Astrocyte (in vitro differentiated cells and primary cell): Measurements from ENCODE around the gene FER. TPM values are rescaled to one million over a fixed set of nuclear protein-coding genes. Genes with fewer than 3 reads are reported as not detected.

Experiments used
- DNase-seq: peaks from one replicate; pipeline ENCODE4 v3.0.0-alpha.2; 2010; ENCODE audit warnings: low read depth
- FAIRE-seq: peaks from 2 replicates; lab custom pipeline; 2011; peaks lifted over from hg19 to GRCh38; lab: Jason Lieb, UNC
- H2AFZ ChIP-seq: 2 replicates; pipeline ENCODE4 v1.6.0; 2012; ENCODE audit warnings: low read depth, low read length, inconsistent platforms
- H3K27ac ChIP-seq: 2 replicates; pipeline ENCODE4 v1.5.1; 2011; ENCODE audit warnings: low read depth, low read length, inconsistent platforms
- H3K27me3 ChIP-seq: 2 replicates; pipeline ENCODE4 v1.6.0; 2011; ENCODE audit warnings: low read length, inconsistent platforms; ENCODE audit not compliant: insufficient read depth
- H3K36me3 ChIP-seq: 2 replicates; pipeline ENCODE4 v1.5.1; 2011; ENCODE audit warnings: low read length, inconsistent platforms; ENCODE audit not compliant: insufficient read depth
- H3K4me1 ChIP-seq: 2 replicates; pipeline ENCODE4 v1.5.1; 2011; ENCODE audit warnings: low read length, inconsistent platforms; ENCODE audit not compliant: insufficient read depth
- H3K4me2 ChIP-seq: 2 replicates; pipeline ENCODE4 v1.6.0; 2012; ENCODE audit warnings: low read length, inconsistent platforms
- H3K4me3 ChIP-seq: 2 replicates; pipeline ENCODE4 v1.5.1; 2011; ENCODE audit warnings: low read depth, mild to moderate bottlenecking, low read length, inconsistent platforms; ENCODE audit not compliant: insufficient read depth
- H3K79me2 ChIP-seq: 2 replicates; pipeline ENCODE4 v1.6.0; 2012; ENCODE audit warnings: mild to moderate bottlenecking, low read length, inconsistent platforms; ENCODE audit not compliant: insufficient read depth
- H3K9ac ChIP-seq: 2 replicates; pipeline ENCODE4 v1.6.0; 2012; ENCODE audit warnings: mild to moderate bottlenecking, low read length, inconsistent platforms
- H3K9me3 ChIP-seq: 2 replicates; pipeline ENCODE4 v1.5.1; 2012; ENCODE audit warnings: low read depth, mild to moderate bottlenecking, low read length, inconsistent platforms; ENCODE audit not compliant: insufficient read depth
- H4K20me1 ChIP-seq: 2 replicates; pipeline ENCODE4 v1.6.0; 2012; ENCODE audit warnings: low read length, inconsistent platforms; ENCODE audit not compliant: insufficient read depth
- H3K27ac Mint-ChIP-seq: one replicate; pipeline ENCODE4 v1.8.0; 2021; ENCODE audit warnings: mild to moderate bottlenecking, mixed read lengths; ENCODE audit not compliant: unreplicated experiment
- H3K27me3 Mint-ChIP-seq: one replicate; pipeline ENCODE4 v1.8.0; 2021; ENCODE audit warnings: low read depth, mixed read lengths; ENCODE audit not compliant: unreplicated experiment
- H3K36me3 Mint-ChIP-seq: one replicate; pipeline ENCODE4 v1.8.0; 2021; ENCODE audit warnings: low read depth, mixed read lengths; ENCODE audit not compliant: unreplicated experiment
- H3K4me1 Mint-ChIP-seq: one replicate; pipeline ENCODE4 v1.8.0; 2021; ENCODE audit warnings: low read depth, mixed read lengths; ENCODE audit not compliant: unreplicated experiment
- H3K4me3 Mint-ChIP-seq: one replicate; pipeline ENCODE4 v1.8.0; 2021; ENCODE audit warnings: mild to moderate bottlenecking, moderate library complexity, mixed read lengths; ENCODE audit not compliant: unreplicated experiment
- H3K9me3 Mint-ChIP-seq: one replicate; pipeline ENCODE4 v1.8.0; 2021; ENCODE audit warnings: mild to moderate bottlenecking, mixed read lengths; ENCODE audit not compliant: unreplicated experiment
- EZH2 ChIP-seq: IDR thresholded peaks from 2 replicates; pipeline ENCODE4 v1.6.1; 2012; ENCODE audit warnings: mild to moderate bottlenecking, low read length, inconsistent platforms; ENCODE audit not compliant: insufficient read depth
- total RNA-seq: library from RNA; stranded (reverse); gene quantifications from 2 replicates; pipeline ENCODE4 v1.2.1, GENCODE V29; 2021
- TF ChIP-seq, protein P1 (sequence below): IDR thresholded peaks from 2 replicates; pipeline ENCODE4 v1.5.1; 2011; ENCODE audit warnings: low read depth, mild to moderate bottlenecking, inconsistent platforms, low read length, moderate library complexity; ENCODE audit not compliant: insufficient read depth

Gene FER
- total RNA-seq, 1 donor from 2014 or later: 21.6 TPM

DNA sequence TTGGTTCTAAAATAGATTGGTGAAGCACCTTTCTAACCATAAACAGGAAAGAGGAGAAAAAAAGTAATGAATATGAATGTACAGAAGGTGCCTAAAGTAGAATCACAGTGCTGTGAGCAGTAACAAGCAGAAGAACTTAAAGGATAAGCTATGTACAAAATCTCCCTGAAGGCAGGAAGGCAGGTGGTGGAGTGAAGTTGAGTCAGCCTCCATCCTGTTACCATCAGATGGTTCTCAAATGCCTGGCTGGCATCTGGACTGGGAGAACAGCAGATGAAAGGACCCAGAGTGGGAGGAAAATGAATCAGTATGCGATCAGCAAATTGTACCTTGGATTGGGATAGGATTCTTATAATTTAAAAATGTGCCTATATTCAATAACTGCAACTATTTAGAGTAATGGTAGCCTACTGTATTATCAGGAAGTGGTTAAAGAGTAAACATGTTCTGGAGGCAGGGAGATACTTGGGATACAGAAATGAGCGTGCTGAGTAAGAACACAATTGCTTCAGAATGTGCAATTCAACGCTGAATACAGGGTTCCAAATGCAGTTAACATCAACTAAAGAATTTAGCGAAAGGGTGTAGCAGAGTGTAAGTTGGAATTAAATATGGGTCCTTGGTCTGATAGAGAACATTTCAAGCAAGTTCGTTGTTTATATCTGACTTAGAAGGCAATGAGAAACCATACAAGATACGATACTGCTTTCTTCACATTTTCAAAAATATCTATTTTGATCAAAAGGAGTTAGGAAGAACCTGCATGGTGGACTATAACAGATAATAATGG is 21.1 kb upstream of the FER start:
- no peaks in the 10 kb centered on the region for H4K20me1 ChIP-seq
- Mint-ChIP-seq H3K36me3 (no peaks in the 10 kb centered on the region), H3K4me3 (peak overlapping the region; percentile 91), H3K27ac (no peak overlapping the region), H3K4me1 (peaks cover 4% of the 10 kb centered on the region), H3K9me3 (peaks cover 1% of the 10 kb centered on the region), H3K27me3 (no peaks in the 10 kb centered on the region)
- H3K36me3 ChIP-seq: no peaks in the 10 kb centered on the region
- DNase-seq (no peak), FAIRE-seq (no peak)
- no peaks in the 10 kb centered on the region for H3K27me3 ChIP-seq
- H3K9me3 ChIP-seq: no peaks in the 10 kb centered on the region
- no peaks in the 10 kb centered on the region for H3K79me2 ChIP-seq
- H3K4me1 ChIP-seq: peaks cover 3% of the 10 kb centered on the region
- H3K4me3 ChIP-seq: no peak overlapping the region
- H2AFZ ChIP-seq: no peak overlapping the region
- H3K4me2 ChIP-seq: peak overlapping the region; percentile 92
- TF ChIP-seq, protein P1, sequence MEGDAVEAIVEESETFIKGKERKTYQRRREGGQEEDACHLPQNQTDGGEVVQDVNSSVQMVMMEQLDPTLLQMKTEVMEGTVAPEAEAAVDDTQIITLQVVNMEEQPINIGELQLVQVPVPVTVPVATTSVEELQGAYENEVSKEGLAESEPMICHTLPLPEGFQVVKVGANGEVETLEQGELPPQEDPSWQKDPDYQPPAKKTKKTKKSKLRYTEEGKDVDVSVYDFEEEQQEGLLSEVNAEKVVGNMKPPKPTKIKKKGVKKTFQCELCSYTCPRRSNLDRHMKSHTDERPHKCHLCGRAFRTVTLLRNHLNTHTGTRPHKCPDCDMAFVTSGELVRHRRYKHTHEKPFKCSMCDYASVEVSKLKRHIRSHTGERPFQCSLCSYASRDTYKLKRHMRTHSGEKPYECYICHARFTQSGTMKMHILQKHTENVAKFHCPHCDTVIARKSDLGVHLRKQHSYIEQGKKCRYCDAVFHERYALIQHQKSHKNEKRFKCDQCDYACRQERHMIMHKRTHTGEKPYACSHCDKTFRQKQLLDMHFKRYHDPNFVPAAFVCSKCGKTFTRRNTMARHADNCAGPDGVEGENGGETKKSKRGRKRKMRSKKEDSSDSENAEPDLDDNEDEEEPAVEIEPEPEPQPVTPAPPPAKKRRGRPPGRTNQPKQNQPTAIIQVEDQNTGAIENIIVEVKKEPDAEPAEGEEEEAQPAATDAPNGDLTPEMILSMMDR: no peak
- no peak for TF ChIP-seq EZH2
- no peak overlapping the region for H3K27ac ChIP-seq
- H3K9ac ChIP-seq: no peak overlapping the region

DNA sequence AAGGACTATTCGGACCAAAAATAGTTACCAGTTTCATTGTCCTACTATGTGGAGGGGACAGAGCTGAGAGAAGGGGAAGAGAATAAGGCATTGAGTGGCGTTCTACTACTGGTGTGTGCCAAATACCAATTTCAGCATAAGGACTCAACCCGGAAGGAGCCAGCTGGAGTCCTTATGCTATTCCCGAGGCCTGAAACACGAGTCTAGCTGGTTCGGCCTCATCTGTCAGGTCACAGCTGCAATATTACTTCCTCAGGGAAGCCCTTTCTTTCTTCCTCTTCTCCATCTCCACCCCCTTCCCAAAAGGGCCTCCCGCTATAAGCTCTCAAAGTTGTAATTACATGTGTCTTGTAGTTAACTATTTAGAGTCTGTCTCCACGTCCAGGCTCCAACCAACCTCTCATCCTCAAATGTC is 20.5 kb upstream of the FER start:
- Histone ChIP-seq H3K4me1 (peaks cover 3% of the 10 kb centered on the region), H3K9ac (peak overlapping the region; percentile 89), H3K4me2 (peak overlapping the region; percentile 92), H2AFZ (peak overlapping the region; percentile 95), H3K27me3 (no peaks in the 10 kb centered on the region), H4K20me1 (no peaks in the 10 kb centered on the region), H3K27ac (peak overlapping the region; percentile 84), H3K36me3 (no peaks in the 10 kb centered on the region), H3K4me3 (peak overlapping the region; percentile 73), H3K9me3 (no peaks in the 10 kb centered on the region), H3K79me2 (no peaks in the 10 kb centered on the region)
- Mint-ChIP-seq H3K27me3 (no peaks in the 10 kb centered on the region), H3K4me1 (peaks cover 4% of the 10 kb centered on the region), H3K36me3 (no peaks in the 10 kb centered on the region), H3K4me3 (peak overlapping the region; percentile 91), H3K9me3 (no peaks in the 10 kb centered on the region), H3K27ac (peak overlapping the region; percentile 97)
- FAIRE-seq: no peak
- TF ChIP-seq EZH2: no peak
- TF ChIP-seq, protein P1: no peak
- no peak for DNase-seq
